ENCODE data around the gene SMIM17. TPM values are rescaled to one million over a fixed set of nuclear protein-coding genes. Genes with fewer than 3 reads are reported as not detected.

SMIM17 gene
- total and polyA plus RNA-seq, 4 donors = 0.10 to 0.94 (median 0.27) TPM

- DNase-seq (no peak), ATAC-seq (ENCODE audit: insufficient read depth, low FRiP score) (no peak)
- Histone ChIP-seq H3K9ac (ENCODE audit: insufficient read depth in 1 of 2, low read length in 2 of 2) (no peak overlapping the region), H3K4me1 (ENCODE audit: control insufficient read depth in 5 of 5, insufficient read depth in 5 of 5, low read length in 5 of 5) (no peaks in the 10 kb centered on the region), H3K27me3 (ENCODE audit: control insufficient read depth in 3 of 3, insufficient read depth in 3 of 3, low read length in 2 of 3) (no peaks in the 10 kb centered on the region), H3K4me3 (no peak overlapping the region), H3K9me3 (ENCODE audit: control insufficient read depth in 4 of 4, insufficient read depth in 3 of 4, low read length in 3 of 4) (peaks cover 0 to 10% (median 0%) of the 10 kb centered on the region in 4 donors), H3K27ac (ENCODE audit: low read depth in 1 of 2, low read length in 1 of 2) (no peak overlapping the region), H3K36me3 (ENCODE audit: control insufficient read depth in 4 of 4, insufficient read depth in 4 of 4, low read length in 4 of 4) (no peaks in the 10 kb centered on the region)
- TF ChIP-seq CTCF (IDR thresholded peaks at IDR 0.05; ENCODE audit: control extremely low read depth, extremely low read depth) = no peak
- WGBS, 2 donors = 66 to 87% methylated on average over 8 of the region's 8 CpGs
Measured at GRCh38 chr19:56692206-56692895, 49.4 kb downstream of the SMIM17 start.

DNA sequence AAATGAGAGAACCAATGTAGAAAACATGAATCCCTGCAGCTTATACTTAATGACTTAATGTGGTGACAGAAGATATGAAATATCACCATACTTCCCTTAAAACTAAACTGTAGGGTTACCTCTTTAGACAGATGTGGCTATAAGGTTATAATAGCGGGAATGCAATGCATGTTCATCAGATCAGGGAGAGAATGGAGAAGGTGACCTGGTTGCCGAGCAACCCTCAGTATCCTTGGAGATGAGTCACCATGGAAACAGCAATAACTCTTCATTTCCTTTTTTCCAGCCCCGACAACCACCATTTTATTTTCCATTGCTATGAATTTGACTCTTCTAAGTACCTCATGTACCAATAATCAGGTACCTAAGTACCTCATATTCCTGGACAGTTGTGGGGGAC, 56.6 kb downstream of the SMIM17 start:
- DNase-seq = no peak
- TF ChIP-seq CTCF (IDR thresholded peaks at IDR 0.05; ENCODE audit: control extremely low read depth, extremely low read depth) = no peak
- Histone ChIP-seq H3K9ac (ENCODE audit: insufficient read depth in 1 of 2, low read length in 2 of 2) (no peak overlapping the region), H3K27ac (ENCODE audit: low read depth in 1 of 2, low read length in 1 of 2) (no peak overlapping the region), H3K4me3 (no peak overlapping the region), H3K36me3 (ENCODE audit: control insufficient read depth in 4 of 4, insufficient read depth in 4 of 4, low read length in 4 of 4) (no peaks in the 10 kb centered on the region), H3K4me1 (ENCODE audit: control insufficient read depth in 5 of 5, insufficient read depth in 5 of 5, low read length in 5 of 5) (no peaks in the 10 kb centered on the region), H3K27me3 (ENCODE audit: control insufficient read depth in 3 of 3, insufficient read depth in 3 of 3, low read length in 2 of 3) (no peaks in the 10 kb centered on the region), H3K9me3 (ENCODE audit: control insufficient read depth in 4 of 4, insufficient read depth in 3 of 4, low read length in 3 of 4) (no peaks in the 10 kb centered on the region)
- 71 to 77% methylated on average over 3 of the region's 3 CpGs for WGBS, 2 donors
- ATAC-seq (ENCODE audit: insufficient read depth, low FRiP score) = no peak

GRCh38 chr19:56701895-56702294, 58.9 kb downstream of the SMIM17 start:
- H3K9me3 ChIP-seq (ENCODE audit: control insufficient read depth in 4 of 4, insufficient read depth in 3 of 4, low read length in 3 of 4) = no peaks in the 10 kb centered on the region
- DNase-seq = no peak
- H3K4me1 ChIP-seq (ENCODE audit: control insufficient read depth in 5 of 5, insufficient read depth in 5 of 5, low read length in 5 of 5) = no peaks in the 10 kb centered on the region
- H3K9ac ChIP-seq (ENCODE audit: insufficient read depth in 1 of 2, low read length in 2 of 2) = no peak overlapping the region
- H3K36me3 ChIP-seq (ENCODE audit: control insufficient read depth in 4 of 4, insufficient read depth in 4 of 4, low read length in 4 of 4) = no peaks in the 10 kb centered on the region
- ATAC-seq (ENCODE audit: insufficient read depth, low FRiP score) = no peak
- no peaks in the 10 kb centered on the region for H3K27me3 ChIP-seq (ENCODE audit: control insufficient read depth in 3 of 3, insufficient read depth in 3 of 3, low read length in 2 of 3)
- H3K4me3 ChIP-seq = no peak overlapping the region
- TF ChIP-seq CTCF (IDR thresholded peaks at IDR 0.05; ENCODE audit: control extremely low read depth, extremely low read depth) = no peak
- H3K27ac ChIP-seq (ENCODE audit: low read depth in 1 of 2, low read length in 1 of 2) = no peak overlapping the region
- 58 to 67% methylated on average over 1 of the region's 1 CpG for WGBS, 2 donors

DNA sequence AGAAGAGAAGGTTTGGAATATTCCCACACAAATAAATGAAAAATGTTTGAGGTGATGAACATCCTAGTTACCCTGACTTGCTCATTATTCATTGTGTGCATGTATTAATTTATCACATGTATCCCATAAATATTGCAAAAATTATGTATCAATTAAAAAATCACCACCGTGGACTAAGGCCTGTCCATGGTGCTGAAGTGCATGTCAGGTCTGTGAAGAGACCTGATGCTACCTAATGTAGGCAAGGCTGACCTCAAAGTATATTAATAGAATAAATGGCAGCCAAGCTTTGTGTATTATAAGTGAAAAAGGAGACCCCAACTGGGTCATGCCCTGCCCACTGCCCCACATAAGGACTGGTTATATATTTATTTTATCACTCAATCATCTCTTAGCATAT, 63.0 kb downstream of the SMIM17 start:
- Histone ChIP-seq H3K4me1 (ENCODE audit: control insufficient read depth in 5 of 5, insufficient read depth in 5 of 5, low read length in 5 of 5) (no peaks in the 10 kb centered on the region), H3K27ac (ENCODE audit: low read depth in 1 of 2, low read length in 1 of 2) (no peak overlapping the region), H3K9ac (ENCODE audit: insufficient read depth in 1 of 2, low read length in 2 of 2) (no peak overlapping the region), H3K27me3 (ENCODE audit: control insufficient read depth in 3 of 3, insufficient read depth in 3 of 3, low read length in 2 of 3) (no peaks in the 10 kb centered on the region), H3K4me3 (no peak overlapping the region), H3K9me3 (ENCODE audit: control insufficient read depth in 4 of 4, insufficient read depth in 3 of 4, low read length in 3 of 4) (peaks cover 0 to 9% (median 0%) of the 10 kb centered on the region in 4 donors), H3K36me3 (ENCODE audit: control insufficient read depth in 4 of 4, insufficient read depth in 4 of 4, low read length in 4 of 4) (no peaks in the 10 kb centered on the region)
- WGBS, 2 donors = 54 to 62% methylated on average over 1 of the region's 1 CpG
- no peak for TF ChIP-seq CTCF (IDR thresholded peaks at IDR 0.05; ENCODE audit: control extremely low read depth, extremely low read depth)
- ATAC-seq (ENCODE audit: insufficient read depth, low FRiP score) (no peak), DNase-seq (peak in 1 of 3 donors; percentile 8)
